Measurements from ENCODE around the gene UBE2U. TPM values are rescaled to one million over a fixed set of nuclear protein-coding genes. Genes with fewer than 3 reads are reported as not detected.

Gene UBE2U
- total and polyA plus RNA-seq, 12 donors, result 1.2 to 3.6 (median 2.7) TPM; not detected in 6

DNA sequence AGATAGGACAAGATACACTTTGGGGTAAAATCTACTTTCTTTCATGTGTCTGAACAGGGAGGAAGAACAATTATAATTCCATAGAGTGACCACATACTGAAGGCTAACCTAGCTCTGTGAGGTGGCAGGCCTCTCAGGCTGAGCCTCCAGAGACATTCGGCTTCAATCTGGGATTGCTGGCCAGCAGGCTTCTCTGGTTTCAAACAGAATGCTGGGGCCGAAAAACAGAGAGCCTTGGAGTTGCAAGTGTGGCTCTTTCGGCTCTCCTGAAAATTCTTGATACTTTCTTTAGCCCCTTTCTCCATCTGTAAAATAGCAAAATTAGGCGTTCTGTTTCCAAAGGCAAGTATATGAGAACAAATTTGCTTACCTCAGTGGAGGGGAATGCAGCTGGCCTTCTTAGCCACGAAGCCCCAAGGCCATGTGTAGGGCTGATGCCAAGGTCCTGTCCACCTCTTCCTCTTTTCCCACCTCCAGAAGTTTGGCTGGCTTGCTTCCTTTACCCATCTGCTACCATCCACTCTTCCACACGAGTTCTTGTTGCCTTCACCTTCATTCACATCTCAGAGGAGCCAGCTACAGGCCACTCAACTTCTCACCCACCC lies 30.0 kb upstream of the UBE2U start:
- Histone ChIP-seq H3K36me3 (peaks cover 0 to 16% (median 0%) of the 10 kb centered on the region in 9 donors), H3K9me3 (no peaks in the 10 kb centered on the region), H3K4me3 (no peak overlapping the region), H3K27me3 (no peaks in the 10 kb centered on the region), H3K27ac (no peak overlapping the region), H3K4me1 (peaks cover 0 to 30% (median 6%) of the 10 kb centered on the region in 9 donors)
- TF ChIP-seq, protein P1, sequence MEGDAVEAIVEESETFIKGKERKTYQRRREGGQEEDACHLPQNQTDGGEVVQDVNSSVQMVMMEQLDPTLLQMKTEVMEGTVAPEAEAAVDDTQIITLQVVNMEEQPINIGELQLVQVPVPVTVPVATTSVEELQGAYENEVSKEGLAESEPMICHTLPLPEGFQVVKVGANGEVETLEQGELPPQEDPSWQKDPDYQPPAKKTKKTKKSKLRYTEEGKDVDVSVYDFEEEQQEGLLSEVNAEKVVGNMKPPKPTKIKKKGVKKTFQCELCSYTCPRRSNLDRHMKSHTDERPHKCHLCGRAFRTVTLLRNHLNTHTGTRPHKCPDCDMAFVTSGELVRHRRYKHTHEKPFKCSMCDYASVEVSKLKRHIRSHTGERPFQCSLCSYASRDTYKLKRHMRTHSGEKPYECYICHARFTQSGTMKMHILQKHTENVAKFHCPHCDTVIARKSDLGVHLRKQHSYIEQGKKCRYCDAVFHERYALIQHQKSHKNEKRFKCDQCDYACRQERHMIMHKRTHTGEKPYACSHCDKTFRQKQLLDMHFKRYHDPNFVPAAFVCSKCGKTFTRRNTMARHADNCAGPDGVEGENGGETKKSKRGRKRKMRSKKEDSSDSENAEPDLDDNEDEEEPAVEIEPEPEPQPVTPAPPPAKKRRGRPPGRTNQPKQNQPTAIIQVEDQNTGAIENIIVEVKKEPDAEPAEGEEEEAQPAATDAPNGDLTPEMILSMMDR (IDR thresholded peaks at IDR 0.05), result no peak
- intact Hi-C loops (cut with DNase I), result no loop called here
- 70 to 82% methylated on average over 6 of the region's 6 CpGs for WGBS, 2 donors
- ATAC-seq, result peak in 1 of 8 donors; percentile 37
- DNase-seq, result no peak

DNA sequence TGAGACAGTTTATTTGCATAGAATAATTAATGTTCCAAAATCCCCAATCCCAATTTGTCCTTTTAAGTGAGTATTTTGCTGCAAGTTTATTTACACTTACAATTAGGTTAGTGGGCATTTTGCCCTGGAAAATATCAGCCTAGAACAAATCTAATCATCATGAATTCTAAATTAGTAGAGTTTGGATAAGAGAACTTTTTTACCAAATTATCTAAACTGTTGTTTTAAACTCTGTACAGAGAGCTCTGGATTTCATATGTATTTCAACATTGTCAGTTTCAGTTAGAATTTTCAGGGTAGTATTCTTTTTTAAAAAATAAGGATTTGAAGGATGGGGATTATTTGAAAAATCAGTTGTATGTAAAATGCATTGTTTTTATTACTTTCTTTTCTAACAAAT lies 27.8 kb upstream of the UBE2U start:
- TF ChIP-seq, protein P1 (IDR thresholded peaks at IDR 0.05), result no peak
- Histone ChIP-seq H3K4me1 (peaks cover 0 to 30% (median 6%) of the 10 kb centered on the region in 9 donors), H3K36me3 (peaks cover 0 to 26% (median 0%) of the 10 kb centered on the region in 9 donors), H3K4me3 (no peak overlapping the region), H3K27me3 (no peaks in the 10 kb centered on the region), H3K27ac (no peak overlapping the region), H3K9me3 (no peaks in the 10 kb centered on the region)
- DNase-seq (no peak), ATAC-seq (no peak)
- intact Hi-C loops (cut with DNase I), result no loop called here

DNA sequence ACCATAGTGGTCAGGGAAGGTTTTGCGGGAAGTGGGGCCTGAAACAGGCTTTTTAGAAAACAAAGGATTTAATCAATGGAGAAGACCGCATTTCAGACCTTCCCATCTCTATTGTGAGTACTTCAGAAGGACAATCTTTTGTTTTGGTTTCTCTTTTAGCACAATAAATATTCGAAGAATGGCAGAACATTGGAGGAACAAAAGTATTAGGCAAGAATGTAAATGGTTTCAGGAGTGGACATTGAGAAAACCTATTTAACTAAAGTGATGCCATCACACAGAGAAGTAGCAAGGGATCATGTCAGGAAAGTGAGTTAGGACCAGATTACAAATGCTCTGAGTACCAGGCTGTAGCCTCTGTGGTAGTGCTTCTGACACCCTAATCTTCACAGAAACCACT lies 26.8 kb upstream of the UBE2U start:
- Histone ChIP-seq H3K9me3 (no peaks in the 10 kb centered on the region), H3K36me3 (peaks cover 0 to 26% (median 0%) of the 10 kb centered on the region in 9 donors), H3K27me3 (no peaks in the 10 kb centered on the region), H3K27ac (no peak overlapping the region), H3K4me3 (no peak overlapping the region), H3K4me1 (peaks cover 0 to 23% (median 6%) of the 10 kb centered on the region in 9 donors)
- no peak for DNase-seq
- TF ChIP-seq, protein P1 (IDR thresholded peaks at IDR 0.05), result no peak
- intact Hi-C loops (cut with DNase I), result no loop called here
- ATAC-seq, result no peak
- WGBS, 2 donors, result 89 to 94% methylated on average over 3 of the region's 3 CpGs

DNA sequence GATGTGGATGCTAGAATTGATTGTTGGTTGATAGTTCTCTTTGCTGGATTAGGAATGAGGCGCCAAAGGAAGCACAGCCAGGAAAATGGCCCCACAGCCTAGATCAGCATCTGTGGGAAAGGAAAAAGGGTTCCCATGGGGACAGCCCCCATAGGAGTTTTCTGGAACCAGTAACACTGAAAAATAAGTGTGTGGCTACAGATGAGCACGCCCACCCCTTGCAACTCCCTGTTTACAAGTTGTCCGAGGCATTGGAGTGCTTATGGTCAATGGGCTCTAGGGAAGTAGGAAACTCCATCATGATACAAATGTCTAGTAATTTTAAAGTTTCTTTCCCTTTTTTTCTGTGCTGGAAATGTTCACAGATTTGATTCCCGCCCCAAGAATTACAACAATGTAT lies 23.8 kb upstream of the UBE2U start:
- Histone ChIP-seq H3K9me3 (no peaks in the 10 kb centered on the region), H3K36me3 (peaks cover 0 to 26% (median 0%) of the 10 kb centered on the region in 9 donors)
- peak in 3 of 8 donors; percentile 38 to 47 (median 39) for ATAC-seq

More for the DNA sequence above, 23.8 kb upstream of the UBE2U start:
- TF ChIP-seq, protein P1 (IDR thresholded peaks at IDR 0.05), result no peak
- WGBS, 2 donors, result 73 to 80% methylated on average over 4 of the region's 4 CpGs
- intact Hi-C loops (cut with DNase I), result no loop called here
- H3K4me1 ChIP-seq, result peaks cover 0 to 7% (median 0%) of the 10 kb centered on the region in 9 donors
- no peak overlapping the region for H3K4me3 ChIP-seq
- H3K27ac ChIP-seq, result no peak overlapping the region
- DNase-seq, result no peak
- no peaks in the 10 kb centered on the region for H3K27me3 ChIP-seq

All from heart right ventricle (tissue), 16 donors.